GM19351 (cell line): ENCODE measurements around the gene MED27.

ENCODE experiments used
- ATAC-seq: cut with Tn5 transposase; IDR thresholded peaks from one replicate; pipeline ENCODE4 v1.9.1; 2021; ENCODE audit warnings: mild to moderate bottlenecking, moderate library complexity; ENCODE audit not compliant: unreplicated experiment

MED27 gene

DNA sequence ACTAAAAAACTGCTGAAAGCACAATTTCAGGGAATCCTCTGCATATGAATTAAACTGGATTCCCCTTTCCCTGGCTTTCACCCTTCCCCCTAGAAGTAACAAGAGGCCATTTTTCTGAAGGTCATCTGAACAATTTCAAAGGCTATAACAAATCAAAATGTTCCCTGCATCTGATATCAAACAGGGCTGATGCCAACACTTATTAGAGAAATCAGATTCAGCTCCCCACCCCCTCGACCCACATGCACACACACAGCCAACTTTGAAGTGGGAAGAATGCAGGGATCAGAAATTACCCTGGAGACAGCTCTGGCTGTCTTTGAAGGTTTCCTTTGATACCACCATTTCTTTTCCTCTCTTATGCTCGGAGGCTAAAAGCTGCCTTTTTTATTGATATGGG lies 190.7 kb downstream of the MED27 start:
- no peak for ATAC-seq

DNA sequence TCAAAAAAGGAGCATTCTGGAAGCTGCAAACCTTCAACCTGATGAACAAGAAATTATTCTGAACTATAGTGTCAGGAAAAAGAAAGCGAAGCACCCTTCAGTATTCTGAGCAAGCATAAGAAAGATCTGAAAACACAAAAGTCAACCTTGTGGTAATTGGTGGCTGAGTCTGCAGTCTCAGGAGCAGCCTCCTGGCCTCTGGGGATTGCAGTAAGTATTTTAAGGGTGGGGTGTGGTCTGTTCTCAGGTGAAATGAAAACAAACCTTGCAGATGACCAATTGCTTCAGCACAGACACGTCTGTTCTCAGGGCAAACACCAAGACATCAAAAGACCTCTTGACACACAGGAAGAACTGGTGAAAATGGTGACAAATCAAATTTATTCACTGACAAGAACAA lies 192.0 kb downstream of the MED27 start:
- ATAC-seq: no peak

DNA sequence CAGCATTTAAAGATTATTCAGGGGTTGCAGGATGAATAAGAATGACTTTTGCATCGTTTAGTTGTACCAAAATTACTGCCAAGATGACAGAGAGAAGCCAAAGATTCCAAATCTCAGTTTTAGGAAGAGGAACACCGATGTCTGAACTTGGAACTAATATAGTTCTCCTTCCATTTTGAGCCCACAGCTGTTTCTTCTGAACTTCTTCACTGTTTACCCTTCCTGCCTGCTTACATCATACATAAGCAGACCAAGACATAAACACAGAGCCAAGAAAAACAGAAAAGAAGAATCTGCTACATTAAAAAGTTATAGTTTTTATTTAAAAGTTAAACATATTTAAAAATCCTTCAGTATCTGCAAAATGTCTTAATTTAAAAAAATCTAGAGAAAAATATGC lies 192.8 kb downstream of the MED27 start:
- ATAC-seq: no peak

DNA sequence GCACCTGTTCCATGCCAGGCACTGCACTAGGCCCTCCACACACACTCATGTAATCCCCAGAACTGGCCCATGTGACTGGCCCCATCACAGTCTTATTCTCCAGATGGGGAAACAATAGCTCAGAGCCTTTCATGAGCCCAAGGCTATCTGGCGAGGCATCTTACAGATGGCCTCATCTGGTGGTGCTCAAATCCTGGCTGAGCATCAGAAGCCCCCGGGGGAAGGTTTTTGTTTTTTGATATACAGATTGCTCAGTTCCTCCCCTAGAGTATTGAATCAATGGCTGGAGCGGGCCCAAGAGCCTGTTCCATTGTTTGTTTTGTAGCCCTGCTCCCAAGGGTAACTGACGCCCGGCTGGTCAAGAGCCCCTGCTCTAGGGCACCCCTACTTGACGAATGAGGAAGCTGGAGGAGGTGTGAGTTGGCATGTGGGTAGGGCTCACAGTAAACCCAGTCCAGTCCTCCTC lies 194.5 kb downstream of the MED27 start:
- no peak for ATAC-seq

DNA sequence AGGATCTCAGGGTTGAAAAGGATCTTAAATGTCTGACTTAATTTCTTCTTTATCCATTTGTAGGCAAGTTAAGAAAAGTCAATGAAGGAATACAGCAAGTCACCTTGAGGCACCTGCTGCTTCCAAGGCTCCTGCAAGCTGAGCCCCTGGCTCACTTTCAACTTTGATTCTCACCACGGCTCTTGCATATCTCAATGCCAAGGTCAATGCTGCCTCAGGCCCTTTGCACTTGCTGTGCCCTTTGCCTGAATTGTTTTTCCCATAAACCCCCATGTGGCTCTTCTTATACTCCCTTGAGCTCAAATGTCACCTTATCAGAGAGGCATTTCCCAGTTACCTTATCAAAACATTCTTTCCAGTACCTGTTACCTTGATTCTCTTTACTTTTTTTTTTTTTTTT lies 195.4 kb downstream of the MED27 start:
- ATAC-seq: no peak

DNA sequence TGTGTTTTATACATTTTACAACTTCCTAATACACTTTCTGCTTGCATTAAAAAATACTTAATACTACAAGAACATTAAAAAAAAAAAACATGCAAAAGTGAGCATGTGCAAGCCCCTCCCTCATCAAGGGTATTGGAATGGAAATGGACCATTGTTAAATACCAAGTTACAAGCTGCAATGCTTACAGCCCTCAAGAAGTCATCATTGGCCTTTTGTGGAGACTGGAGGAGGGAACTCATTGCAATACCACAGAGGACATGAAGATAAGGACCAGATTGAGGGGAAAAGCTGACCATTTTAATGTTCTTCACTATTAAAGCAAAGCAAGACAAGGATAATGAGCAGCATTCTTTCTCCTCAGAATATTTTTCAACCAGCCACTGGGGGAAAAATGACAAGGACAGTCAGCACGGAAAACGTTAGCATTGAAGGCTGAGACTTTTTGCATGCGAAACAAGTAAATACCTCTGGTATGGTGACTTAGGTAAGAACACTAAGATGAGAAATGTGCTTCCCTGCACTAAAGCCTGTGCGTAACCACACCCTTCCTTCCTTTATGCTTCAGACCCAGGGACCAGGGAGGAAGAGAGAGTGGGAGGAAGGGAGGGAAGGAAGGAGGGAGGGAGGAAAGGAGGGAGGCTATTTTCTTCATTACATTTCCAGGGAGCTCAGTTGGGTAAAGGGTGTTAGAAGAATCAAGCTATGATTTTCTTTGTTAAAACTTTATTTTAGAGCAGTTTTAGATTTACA lies 198.7 kb downstream of the MED27 start:
- no peak for ATAC-seq

DNA sequence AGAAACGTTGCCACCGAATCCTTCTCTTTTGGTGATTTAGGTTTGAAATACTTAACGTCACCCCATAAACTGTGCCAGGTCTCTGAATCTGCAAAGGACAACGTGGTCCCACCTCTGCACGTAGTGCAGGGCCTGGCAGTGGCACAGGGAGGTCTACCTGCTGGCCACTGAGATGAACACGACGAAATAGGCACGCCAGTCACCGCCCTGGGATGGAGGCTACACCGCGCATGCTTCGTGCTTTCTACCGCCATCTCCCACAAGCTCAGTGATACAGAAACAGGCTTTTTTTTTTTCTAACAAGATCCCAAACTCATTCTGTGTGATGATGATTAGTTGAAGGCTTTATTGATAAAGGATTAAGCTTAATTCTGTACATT lies 199.8 kb downstream of the MED27 start:
- no peak for ATAC-seq

DNA sequence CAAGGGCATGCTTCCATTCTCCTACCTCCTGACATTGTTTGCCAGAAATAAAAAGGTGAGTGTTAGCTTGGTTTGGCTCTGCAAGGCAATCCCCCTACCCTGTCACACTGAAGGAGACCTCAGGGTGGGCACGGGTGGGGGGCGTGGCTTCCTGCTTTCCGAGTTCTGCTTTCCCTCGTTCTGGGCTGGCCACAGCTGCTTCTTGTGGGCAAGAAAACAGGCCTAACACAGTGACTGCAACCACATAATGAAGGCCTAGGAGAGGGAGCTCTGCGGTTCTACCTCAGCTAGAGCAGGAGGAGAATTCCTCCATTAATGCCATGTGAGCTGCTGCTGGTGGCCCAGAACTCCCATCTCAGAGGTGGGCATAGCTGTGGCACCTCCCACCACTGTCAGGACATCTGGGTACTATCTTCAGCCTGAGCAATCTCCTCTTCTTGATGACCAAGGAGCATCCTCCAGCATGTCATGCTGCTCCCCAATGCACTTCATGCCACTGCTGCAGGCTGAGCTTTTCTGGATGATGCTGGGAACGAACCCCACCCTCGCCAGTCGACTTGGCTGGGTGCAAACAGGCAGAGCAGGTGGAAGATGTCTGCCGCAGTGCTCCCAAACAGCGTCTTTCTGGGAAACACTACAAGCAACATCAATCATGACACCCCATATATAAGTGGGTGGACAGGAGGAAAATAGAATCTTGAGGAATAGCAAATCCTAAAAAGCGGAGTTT lies 200.3 kb downstream of the MED27 start:
- no peak for ATAC-seq

DNA sequence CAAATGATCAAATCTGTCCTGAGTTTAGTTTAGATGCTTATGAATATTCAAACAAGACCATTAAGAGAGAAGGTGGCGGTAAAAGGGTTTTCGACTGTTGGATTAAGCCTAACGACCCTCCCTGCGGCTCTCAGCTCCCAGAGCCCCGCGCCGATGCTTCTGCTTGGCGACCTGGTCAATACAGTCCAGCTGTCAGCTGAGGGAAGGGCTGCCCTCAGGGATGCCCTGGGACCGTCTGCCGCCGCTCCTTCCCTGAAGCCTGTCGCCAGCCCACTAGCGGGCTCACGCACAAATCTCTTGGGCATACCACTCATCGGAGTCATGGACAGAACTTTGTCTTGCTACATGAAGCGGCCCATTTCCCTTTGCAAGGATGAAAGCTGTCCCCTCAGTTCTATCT lies 203.2 kb downstream of the MED27 start:
- ATAC-seq: no peak

DNA sequence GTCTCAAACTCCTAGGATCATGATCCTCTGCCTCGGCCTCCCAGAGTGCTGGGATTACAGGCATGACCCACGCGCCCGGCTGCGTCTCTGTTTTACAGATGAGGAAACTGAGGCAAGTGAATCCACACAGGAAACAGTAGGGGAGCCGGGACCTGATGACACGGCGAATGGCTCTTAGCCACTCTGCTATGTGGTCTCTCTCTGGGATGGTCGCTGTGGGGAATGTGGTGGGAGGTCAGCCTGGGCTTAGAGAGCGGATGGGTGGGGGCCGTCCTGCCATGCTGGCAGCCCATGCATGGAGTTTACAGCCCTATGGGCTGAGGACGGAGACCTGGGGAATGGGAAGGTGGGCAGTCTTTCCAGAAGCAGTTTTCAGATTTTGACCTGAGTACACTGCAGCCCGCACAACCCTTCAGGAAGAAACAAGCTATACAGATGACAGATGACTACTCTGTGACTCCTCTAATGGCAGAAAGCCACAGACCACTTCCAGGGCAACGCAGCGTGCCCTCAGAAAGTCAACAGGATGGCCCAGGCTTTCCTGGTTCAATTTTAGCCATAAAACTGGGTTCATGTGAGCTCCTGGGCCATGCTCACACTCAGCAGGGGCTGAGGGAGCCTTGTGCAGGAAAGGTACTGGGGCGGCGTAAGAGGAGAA lies 203.7 kb downstream of the MED27 start:
- no peak for ATAC-seq

DNA sequence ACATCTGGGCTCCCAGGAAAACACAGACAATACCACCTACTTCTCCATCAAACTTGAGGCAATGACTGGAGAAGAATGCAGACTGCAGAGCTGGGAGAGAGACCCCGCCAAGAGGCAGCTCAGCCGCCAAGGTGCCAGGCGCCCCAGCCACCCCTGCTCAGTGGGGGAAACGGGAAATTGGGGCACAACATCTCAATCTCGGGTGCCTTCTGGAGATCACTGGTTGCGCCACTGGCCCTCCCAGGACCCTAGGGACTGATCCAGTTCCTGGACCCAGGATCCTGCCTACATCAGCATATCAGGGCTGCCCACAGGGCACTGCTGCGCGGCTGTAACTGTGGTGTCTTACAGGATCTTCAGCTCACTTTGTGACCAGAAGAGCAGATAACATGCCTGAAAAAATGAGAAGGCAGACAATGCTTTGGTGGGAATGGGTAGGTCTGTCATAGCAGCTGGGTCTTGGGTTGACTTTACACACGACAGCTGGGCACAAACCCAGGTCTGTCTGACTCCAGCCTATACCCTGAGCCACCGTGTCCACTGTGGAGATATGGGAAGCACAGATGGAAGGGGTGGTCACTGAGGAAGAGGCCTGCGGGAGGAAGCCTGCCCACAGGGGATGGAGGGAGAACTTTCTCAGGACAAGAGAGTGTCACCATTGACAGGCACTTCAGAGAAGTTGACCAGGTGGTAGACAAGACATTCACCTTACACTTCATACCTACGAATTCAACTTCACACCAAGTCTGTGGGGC lies 204.6 kb downstream of the MED27 start:
- no peak for ATAC-seq

DNA sequence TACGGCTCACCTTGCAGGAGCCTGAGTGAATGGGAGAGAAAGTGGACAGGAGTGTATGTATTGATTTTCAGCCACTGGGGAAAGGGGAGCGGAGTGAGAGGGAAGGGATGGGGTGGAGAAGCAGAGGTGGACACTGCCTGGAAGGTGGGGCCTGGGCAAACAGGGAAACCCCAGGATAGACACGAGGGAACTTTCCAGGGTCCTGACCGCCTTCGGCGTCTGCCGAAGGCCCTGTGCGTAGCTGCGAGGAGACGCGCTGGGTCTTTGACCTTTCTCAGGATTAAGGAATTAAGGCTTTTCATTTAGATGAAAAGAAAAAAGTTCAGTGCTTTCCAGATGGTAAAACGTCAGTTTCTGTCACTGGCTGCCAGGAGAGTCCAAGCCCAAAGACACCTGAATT lies 205.2 kb downstream of the MED27 start:
- no peak for ATAC-seq

DNA sequence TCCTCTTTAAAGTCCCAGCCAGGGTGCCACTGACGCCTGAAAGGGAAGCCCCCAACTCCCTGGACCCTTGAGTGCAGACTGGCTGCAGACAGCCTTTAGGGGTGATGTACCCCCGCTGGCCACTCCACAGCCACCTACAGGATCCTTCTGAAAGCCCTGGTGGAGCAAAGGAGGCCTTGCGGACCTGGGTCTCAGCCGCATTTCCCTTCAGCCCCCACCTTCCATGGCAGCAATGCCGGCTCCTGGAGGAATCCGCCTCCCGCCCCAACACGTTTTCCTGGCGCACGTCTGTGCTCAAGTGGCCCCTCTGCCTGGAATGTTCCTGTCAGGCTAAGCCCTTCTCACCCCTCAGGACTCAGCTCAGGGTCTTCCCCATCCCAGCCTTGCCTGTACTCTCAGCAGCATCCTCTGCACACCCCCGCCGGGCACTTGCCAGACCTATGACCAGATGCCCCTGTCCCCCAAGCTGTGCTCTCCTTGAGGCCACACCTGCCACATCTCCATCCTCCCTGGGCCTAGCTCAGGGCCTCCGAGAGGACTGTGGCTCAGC lies 205.7 kb downstream of the MED27 start:
- ATAC-seq: no peak

DNA sequence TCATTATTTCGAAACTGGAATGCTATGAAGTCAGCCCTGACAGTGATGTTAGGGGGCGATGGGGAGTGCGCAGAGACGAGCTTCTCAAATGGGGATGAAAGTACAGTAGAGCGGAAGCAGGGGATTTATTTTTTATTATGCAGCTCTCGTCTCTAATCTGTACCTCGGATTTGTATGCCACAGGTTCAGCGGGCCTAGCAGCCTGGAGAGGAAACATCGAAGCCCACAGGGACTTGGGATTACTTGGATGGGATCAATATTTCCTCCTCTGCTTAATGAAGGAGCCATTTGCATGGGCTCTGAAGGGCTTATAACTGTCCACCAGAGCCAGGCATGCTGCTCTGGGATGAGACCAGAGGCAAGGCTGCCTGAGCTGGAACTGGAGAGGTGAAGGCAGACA lies 206.3 kb downstream of the MED27 start:
- no peak for ATAC-seq

DNA sequence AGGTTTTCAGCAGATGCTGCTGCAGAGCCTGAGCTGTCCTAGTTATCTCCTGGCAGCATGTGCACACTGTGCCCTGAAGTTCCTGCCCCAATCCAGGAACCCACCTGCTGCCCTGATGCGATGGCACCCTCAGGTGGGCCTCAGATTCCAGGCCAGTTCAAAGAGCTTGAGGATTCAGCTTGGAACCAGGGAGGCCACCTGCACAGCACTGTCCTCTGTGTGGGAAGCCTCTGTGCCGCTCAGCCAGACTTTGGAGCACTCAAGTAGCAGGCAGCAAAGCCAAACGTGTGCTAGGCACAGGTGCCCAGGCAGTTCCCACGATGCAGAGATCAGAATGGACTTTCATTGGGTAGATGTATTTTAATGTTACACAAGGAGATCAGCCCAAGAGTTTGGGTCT lies 207.0 kb downstream of the MED27 start:
- ATAC-seq: no peak

DNA sequence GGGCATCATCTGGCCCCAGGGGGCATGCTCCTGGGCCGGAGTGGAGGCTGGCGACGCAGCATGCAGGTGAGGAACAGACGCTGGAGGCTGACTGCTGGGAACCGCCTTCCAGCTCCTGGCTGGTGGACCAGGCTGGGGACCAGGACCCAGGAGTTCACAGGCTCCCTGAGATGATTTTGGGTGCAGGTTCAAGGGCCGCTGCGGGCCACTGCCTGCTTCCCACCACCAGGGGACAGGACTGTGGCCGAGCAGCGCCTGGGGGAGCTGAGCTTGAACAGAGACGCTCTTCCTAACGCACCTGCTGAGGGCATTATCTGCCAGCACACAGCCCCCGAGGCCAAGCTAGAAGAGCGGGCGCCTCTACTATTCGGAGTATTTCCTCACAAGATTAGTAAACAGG lies 207.7 kb downstream of the MED27 start:
- ATAC-seq: no peak

DNA sequence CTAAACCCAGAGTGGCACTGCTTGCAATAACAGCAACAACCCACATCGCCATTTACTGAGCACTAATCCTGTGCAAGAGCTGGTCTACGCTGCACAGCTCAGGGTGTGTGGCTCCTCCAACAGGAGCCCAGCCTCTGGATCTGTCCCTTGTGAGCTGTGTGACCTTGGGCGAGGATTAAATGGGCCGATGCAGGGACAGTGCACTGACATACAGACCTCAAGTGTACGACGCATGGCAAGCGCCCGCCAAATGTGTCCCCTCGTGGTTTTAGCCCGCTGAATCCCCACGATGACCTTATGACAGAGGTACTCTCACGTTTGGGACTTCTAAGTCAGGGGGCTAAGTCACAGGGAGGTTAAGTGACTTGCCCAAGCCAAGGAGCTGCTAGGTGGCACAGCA lies 209.5 kb downstream of the MED27 start:
- ATAC-seq: no peak

DNA sequence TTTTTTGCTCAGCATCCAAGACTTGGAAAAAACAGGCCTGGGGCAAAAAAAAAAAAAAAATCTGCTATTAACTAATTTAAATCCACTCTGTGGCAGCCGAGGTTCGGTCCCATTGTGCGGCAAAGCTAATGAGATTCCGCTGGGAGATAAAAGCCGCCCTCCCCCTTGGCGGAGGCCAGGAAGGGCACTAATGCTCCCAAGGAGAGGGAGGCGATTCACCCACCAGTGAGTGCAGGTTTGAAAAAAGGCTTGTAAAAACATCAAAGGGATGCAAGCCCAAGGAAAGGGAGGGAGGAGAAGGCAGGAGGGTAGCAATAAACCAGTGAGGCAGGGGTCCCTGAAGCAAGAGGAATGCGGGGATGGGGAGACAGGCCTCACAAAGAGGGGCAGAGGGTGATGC lies 210.3 kb downstream of the MED27 start:
- ATAC-seq: no peak

DNA sequence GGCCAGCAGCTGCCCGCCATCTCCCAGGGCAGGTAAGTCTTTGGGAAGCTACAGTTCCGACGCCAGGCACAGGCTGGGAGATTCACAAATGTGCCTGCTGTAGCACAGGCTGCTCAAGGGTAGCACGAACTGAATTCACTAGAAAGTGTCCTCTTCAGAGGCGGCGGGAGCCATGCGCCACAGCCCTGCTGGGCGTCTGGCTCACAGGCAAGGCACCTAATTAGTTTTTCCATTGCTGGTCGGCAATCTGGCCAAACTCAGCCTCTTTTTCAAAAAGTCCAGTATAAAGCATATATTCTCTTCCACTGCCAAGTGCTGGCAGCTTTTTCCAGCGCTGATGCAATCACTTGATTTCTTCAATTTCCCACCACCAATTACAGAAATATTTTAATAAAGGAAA lies 210.9 kb downstream of the MED27 start:
- ATAC-seq: no peak

DNA sequence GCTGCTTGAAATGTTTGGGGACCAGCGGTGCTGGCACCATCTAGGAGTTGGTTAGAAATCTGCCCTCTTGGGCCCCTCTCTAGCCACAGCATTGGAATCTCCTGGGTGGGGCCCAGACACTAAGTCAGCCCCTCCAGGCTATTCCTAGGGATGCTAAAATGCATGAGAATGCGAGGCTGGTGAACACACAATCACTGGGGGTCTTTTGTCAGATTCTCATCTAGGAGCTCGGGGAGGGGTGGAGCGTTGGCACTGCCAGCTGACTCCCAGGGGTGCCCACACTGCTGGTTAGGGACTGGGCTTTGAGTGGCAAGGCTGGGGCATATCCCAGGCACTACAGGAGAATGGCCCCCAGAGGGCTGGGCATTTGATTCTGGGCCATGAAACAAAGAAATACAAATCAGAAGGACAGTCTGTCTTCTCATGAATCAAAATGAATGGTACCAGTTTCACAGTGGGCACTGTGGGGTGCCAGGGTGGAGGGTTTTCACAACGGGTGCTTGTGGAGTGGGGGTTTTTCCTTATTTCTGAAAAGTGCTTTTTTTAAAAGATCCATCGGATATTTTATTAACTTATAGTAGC lies 212.0 kb downstream of the MED27 start:
- no peak for ATAC-seq
